Fibroblast of the aortic adventitia (primary cell): ENCODE results near the gene KLB. TPM values are rescaled to one million over a fixed set of nuclear protein-coding genes. Genes with fewer than 3 reads are reported as not detected.

ENCODE experiments used
- DNase-seq: peaks from one replicate; pipeline ENCODE4 v3.0.0-alpha.2; 2010; ENCODE audit warnings: low read depth
- H3K4me3 ChIP-seq: 2 replicates; pipeline ENCODE4 v1.5.1; 2011; ENCODE audit warnings: low read depth, mild to moderate bottlenecking, control low read depth, low read length, moderate library complexity
- CTCF ChIP-seq: IDR thresholded peaks from 2 replicates; pipeline ENCODE4 v1.5.1; 2011; ENCODE audit warnings: mild to moderate bottlenecking, low read length, control low read depth, inconsistent platforms; ENCODE audit not compliant: insufficient read depth
- total RNA-seq: library from RNA; depleted of rRNA; stranded (reverse); fragments of >200 nt; gene quantifications from 2 replicates; pipeline ENCODE4 v1.2.3, GENCODE V29; 2012; ENCODE audit warnings: low replicate concordance

Gene KLB
- total RNA-seq, 1 donor = under 0.01 TPM

- no peak for TF ChIP-seq CTCF
- no peak for DNase-seq
- no peak overlapping the region for H3K4me3 ChIP-seq
Measured at GRCh38 chr4:39426728-39427127, 20.0 kb downstream of the KLB start.

GRCh38 chr4:39427520-39428114 is 20.9 kb downstream of the KLB start:
- H3K4me3 ChIP-seq = no peak overlapping the region
- TF ChIP-seq CTCF = no peak
- DNase-seq = no peak

- no peak for TF ChIP-seq CTCF
- no peak for DNase-seq
- no peak overlapping the region for H3K4me3 ChIP-seq
Measured at GRCh38 chr4:39429476-39430334, 23.0 kb downstream of the KLB start.

- no peak overlapping the region for H3K4me3 ChIP-seq
- no peak for TF ChIP-seq CTCF
- DNase-seq = no peak
Measured at GRCh38 chr4:39433878-39434492, 27.3 kb downstream of the KLB start.

- no peak overlapping the region for H3K4me3 ChIP-seq
- TF ChIP-seq CTCF = peak; percentile 25
Measured at GRCh38 chr4:39435659-39436563, 29.2 kb downstream of the KLB start.

GRCh38 chr4:39441593-39441992 is 34.9 kb downstream of the KLB start:
- no peak for DNase-seq
- no peak for TF ChIP-seq CTCF
- H3K4me3 ChIP-seq = no peak overlapping the region

More at GRCh38 chr4:39435659-39436563, 29.2 kb downstream of the KLB start:
- DNase-seq = peak; percentile 16
